ENCODE results near the gene RND3. TPM values are rescaled to one million over a fixed set of nuclear protein-coding genes. Genes with fewer than 3 reads are reported as not detected.

RND3 gene
- total RNA-seq, 1 donor from 2014 or later = 161 TPM

DNA sequence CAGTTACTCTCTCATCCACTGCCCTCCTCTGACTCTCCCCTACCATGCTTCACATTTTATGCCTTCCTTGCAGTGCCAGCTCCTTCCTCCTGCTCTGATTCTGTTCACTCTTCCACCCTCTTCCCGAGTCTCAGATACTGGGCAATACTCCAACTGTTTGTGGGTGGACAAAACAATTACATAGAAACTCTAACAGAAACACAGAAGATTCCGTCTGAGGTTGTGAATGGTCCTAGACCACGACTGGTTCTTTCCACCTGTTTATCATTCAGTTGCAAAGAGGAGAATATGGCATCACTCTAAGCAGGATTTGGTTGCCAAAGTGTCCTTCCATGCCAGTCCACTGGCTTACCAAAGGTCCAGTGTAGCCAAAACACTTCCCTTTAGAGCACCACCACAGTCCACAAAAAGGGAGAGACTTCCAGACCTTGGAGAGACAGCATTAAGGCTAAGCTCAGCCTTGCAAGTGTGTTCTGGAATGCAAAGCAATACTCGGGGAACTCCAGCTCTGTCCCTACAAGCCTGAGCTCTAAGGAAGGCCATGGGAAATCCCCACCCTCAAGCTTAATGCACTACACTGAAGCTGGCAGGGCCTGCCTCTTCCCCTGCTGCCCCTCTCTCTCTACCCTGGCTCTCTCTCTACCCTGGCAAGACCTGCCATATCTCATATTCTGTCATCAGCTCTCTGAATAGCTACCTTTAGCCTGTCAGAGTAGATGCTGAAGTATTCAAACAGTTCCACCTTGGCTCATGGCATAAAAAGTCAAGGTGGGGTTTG lies 33.6 kb upstream of the RND3 start:
- Mint-ChIP-seq H3K27ac (peak overlapping the region; percentile 74), H3K36me3 (peaks cover 7% of the 10 kb centered on the region), H3K27me3 (no peaks in the 10 kb centered on the region), H3K9me3 (peaks cover 11% of the 10 kb centered on the region), H3K4me1 (ENCODE audit: unreplicated experiment) (peaks cover 4% of the 10 kb centered on the region), H3K4me3 (no peak overlapping the region)
- TF ChIP-seq, protein P1, sequence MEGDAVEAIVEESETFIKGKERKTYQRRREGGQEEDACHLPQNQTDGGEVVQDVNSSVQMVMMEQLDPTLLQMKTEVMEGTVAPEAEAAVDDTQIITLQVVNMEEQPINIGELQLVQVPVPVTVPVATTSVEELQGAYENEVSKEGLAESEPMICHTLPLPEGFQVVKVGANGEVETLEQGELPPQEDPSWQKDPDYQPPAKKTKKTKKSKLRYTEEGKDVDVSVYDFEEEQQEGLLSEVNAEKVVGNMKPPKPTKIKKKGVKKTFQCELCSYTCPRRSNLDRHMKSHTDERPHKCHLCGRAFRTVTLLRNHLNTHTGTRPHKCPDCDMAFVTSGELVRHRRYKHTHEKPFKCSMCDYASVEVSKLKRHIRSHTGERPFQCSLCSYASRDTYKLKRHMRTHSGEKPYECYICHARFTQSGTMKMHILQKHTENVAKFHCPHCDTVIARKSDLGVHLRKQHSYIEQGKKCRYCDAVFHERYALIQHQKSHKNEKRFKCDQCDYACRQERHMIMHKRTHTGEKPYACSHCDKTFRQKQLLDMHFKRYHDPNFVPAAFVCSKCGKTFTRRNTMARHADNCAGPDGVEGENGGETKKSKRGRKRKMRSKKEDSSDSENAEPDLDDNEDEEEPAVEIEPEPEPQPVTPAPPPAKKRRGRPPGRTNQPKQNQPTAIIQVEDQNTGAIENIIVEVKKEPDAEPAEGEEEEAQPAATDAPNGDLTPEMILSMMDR (conservative IDR thresholded peaks at IDR 0.05) = no peak
- no peak for DNase-seq (ENCODE audit: extremely low spot score, unreplicated experiment)

DNA sequence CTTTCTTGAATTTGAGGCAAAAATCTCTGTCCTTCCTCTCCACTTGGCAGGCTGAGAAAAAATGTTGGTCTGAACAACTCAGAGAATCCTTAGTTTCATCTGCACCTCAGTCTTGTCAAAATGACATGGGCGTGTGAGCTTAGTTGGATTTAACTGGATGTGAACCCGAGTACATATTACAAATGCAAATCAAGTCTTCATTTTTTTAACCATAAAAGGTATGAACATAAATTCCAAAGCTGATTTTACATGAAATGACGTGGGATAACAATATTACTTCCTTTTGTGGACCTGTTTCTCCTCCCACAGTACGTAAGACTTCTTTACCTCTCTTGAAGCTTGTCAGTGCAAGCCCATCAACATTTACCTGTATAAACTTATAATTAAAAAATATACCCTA lies 32.6 kb upstream of the RND3 start:
- peaks cover 4% of the 10 kb centered on the region for H3K4me1 Mint-ChIP-seq (ENCODE audit: unreplicated experiment)
- DNase-seq (ENCODE audit: extremely low spot score, unreplicated experiment) = no peak
- no peaks in the 10 kb centered on the region for H3K27me3 Mint-ChIP-seq
- H3K36me3 Mint-ChIP-seq = peaks cover 7% of the 10 kb centered on the region
- peak overlapping the region; percentile 23 for H3K4me3 Mint-ChIP-seq
- TF ChIP-seq, protein P1 (conservative IDR thresholded peaks at IDR 0.05) = no peak
- peak overlapping the region; percentile 74 for H3K27ac Mint-ChIP-seq
- peaks cover 15% of the 10 kb centered on the region for H3K9me3 Mint-ChIP-seq

DNA sequence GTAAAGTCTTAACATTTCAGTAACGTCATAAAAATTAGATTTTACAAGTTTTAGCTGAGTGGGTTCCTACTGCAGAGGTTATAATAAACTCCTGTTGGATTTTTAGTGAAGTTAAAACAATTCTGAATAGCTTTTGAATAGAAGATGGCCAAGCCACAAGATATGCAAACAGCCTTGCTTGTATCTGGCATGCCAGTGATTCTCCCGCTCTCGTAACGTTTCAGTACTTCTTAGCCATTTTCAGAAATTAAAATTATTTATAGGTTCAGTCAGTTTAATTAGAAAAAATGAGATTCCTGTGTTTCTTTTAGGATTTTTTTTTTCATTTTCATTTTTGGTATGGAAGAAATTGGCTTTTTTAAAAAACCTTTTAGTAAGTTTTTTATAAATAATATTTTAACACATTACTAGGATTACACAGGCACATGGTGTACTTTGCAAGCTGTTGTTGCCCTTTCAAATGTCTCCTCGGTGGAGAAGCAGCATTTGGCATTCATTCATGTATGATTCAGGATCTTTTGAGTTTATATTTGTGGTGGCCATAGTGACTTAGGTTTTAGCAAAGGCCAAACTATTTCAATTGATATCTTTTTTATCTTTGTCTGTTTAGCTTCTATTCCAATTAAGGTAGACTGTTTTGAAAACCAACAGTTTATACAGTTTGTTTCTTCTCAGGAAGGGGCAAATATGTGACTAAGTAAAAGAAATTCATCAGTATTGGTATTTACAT lies 30.6 kb upstream of the RND3 start:
- Mint-ChIP-seq H3K36me3 (peaks cover 6% of the 10 kb centered on the region), H3K4me1 (ENCODE audit: unreplicated experiment) (peaks cover 4% of the 10 kb centered on the region), H3K27ac (no peak overlapping the region), H3K4me3 (no peak overlapping the region), H3K27me3 (no peaks in the 10 kb centered on the region), H3K9me3 (peaks cover 14% of the 10 kb centered on the region)
- DNase-seq (ENCODE audit: extremely low spot score, unreplicated experiment) = no peak
- TF ChIP-seq, protein P1 (conservative IDR thresholded peaks at IDR 0.05) = no peak

DNA sequence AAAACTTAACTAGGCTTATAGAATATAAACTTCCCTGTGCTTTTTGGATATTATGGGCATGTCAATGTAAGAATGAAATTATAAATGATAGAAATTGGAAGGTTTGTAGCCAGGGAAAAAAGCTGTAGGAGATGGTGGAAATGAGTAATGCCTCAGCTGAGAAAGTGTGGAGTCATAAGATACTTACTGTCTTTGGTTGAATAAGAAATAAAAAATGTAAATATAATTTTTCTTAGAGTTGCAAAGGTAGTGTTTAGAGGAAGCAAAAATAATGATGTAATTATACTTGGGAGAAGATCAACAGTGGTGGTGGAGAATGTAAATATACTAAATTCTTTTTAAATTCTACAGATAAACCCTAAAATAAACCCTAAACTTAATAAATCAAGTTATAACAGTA lies 26.2 kb upstream of the RND3 start:
- peaks cover 4% of the 10 kb centered on the region for H3K4me1 Mint-ChIP-seq (ENCODE audit: unreplicated experiment)
- TF ChIP-seq, protein P1 (conservative IDR thresholded peaks at IDR 0.05) = no peak
- no peak overlapping the region for H3K4me3 Mint-ChIP-seq
- H3K27ac Mint-ChIP-seq = no peak overlapping the region
- H3K27me3 Mint-ChIP-seq = no peaks in the 10 kb centered on the region
- no peaks in the 10 kb centered on the region for H3K36me3 Mint-ChIP-seq
- peaks cover 3% of the 10 kb centered on the region for H3K9me3 Mint-ChIP-seq
- DNase-seq (ENCODE audit: extremely low spot score, unreplicated experiment) = no peak

DNA sequence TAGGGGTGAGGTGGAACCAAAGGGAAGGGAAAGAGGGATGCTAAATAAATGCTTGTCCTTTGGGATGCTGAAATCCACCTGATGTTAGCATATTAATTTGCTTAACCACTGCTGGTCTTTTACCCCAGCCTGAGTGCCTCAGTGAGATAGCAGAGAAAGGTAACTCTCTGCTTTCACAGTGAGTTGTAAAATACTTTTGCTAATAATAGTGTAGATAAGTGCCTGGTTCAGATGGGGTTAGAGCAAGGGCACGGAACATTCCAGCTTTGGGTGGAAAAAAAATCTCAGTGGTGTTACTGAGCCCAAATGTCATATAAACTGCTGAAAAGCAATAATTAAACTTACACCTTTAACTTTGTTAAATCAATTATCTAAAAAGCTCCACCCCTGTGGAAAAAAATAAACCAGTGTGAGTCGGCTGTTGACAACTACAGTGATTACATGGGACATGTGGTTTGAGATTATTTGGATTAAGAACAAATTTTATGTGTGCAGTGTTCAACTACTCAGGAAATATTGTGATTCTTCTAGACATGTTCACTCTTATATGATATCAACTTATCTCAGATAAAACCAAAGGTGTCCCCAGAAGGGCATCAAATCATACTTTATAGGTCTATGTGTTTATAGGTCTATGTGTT lies 21.1 kb upstream of the RND3 start:
- TF ChIP-seq, protein P1 (conservative IDR thresholded peaks at IDR 0.05) = no peak
- DNase-seq (ENCODE audit: extremely low spot score, unreplicated experiment) = no peak
- H3K27ac Mint-ChIP-seq = peak overlapping the region; percentile 62
- H3K4me3 Mint-ChIP-seq = no peak overlapping the region
- no peaks in the 10 kb centered on the region for H3K27me3 Mint-ChIP-seq
- peaks cover 7% of the 10 kb centered on the region for H3K9me3 Mint-ChIP-seq
- no peaks in the 10 kb centered on the region for H3K36me3 Mint-ChIP-seq
- H3K4me1 Mint-ChIP-seq (ENCODE audit: unreplicated experiment) = no peaks in the 10 kb centered on the region

All from type B pancreatic cell (in vitro differentiated cells).